ENCODE measurements around the gene NIPA2.

NIPA2 gene

GRCh38 chr15:22871481-22872086 lies 33.1 kb downstream of the NIPA2 start:
- no peaks in the 10 kb centered on the region for H3K9me3 ChIP-seq (ENCODE audit: control insufficient read depth, insufficient read depth, low read depth, low read length)
- peaks cover 5 to 70% of the 10 kb centered on the region in 2 experiments; a peak in 2 of 3 replicates for H3K36me3 ChIP-seq (ENCODE audit: control insufficient read depth in 2 of 2, insufficient read depth in 1 of 2, low read length in 2 of 2)
- no peaks in the 10 kb centered on the region for H3K4me1 ChIP-seq (ENCODE audit: control insufficient read depth, insufficient read depth, low read length)
- ChIA-PET POLR2A (no interaction called here), CTCF (no interaction called here)
- no peak overlapping the region for H3K27ac ChIP-seq (ENCODE audit: extremely low read depth, low read depth, low read length)
- no peak overlapping the region for H3K4me3 ChIP-seq (ENCODE audit: low read depth, low read length)
- TF ChIP-seq ZNF785 (tag by site-specific recombination; IDR thresholded peaks at IDR 0.05): no peak
- no peak for TF ChIP-seq ZNF621 (tag by site-specific recombination; IDR thresholded peaks at IDR 0.05)
- TF ChIP-seq ZSCAN30 (tag by site-specific recombination; IDR thresholded peaks at IDR 0.05): no peak
- no peak for TF ChIP-seq ZNF449 (tag by site-specific recombination; IDR thresholded peaks at IDR 0.05)
- TF ChIP-seq GFI1B (tag by site-specific recombination; IDR thresholded peaks at IDR 0.05): no peak
- TF ChIP-seq ZNF146 (tag by site-specific recombination; IDR thresholded peaks at IDR 0.05): no peak
- no peak for TF ChIP-seq PBX3 (CRISPR knock-in tag; IDR thresholded peaks at IDR 0.05)
- TF ChIP-seq ZBTB11 (tag by site-specific recombination; conservative IDR thresholded peaks at IDR 0.05; ENCODE audit: low read depth): no peak
- no peak for TF ChIP-seq MEIS1 (CRISPR knock-in tag; IDR thresholded peaks at IDR 0.05; ENCODE audit: borderline replicate concordance)
- TF ChIP-seq GLI4 (tag by site-specific recombination; IDR thresholded peaks at IDR 0.05): no peak
- no peak for TF ChIP-seq ZNF521 (tag by site-specific recombination; IDR thresholded peaks at IDR 0.05)
- TF ChIP-seq ZNF10 (tag by site-specific recombination; IDR thresholded peaks at IDR 0.05): no peak
- no peak for TF ChIP-seq ZNF26 (tag by site-specific recombination; IDR thresholded peaks at IDR 0.05)
- TF ChIP-seq ZSCAN23 (tag by site-specific recombination; IDR thresholded peaks at IDR 0.05): no peak
- no peak for TF ChIP-seq ZNF2 (tag by site-specific recombination; IDR thresholded peaks at IDR 0.05)
- no peak for TF ChIP-seq OSR2 (tag by site-specific recombination; IDR thresholded peaks at IDR 0.05)
- TF ChIP-seq ZNF23 (tag by site-specific recombination; IDR thresholded peaks at IDR 0.05; ENCODE audit: borderline replicate concordance): no peak
- no peak for TF ChIP-seq ZNF311 (tag by site-specific recombination; IDR thresholded peaks at IDR 0.05; ENCODE audit: borderline replicate concordance)
- no peak for TF ChIP-seq ZNF266 (tag by site-specific recombination; IDR thresholded peaks at IDR 0.05; ENCODE audit: low read depth)
- no peak for TF ChIP-seq SP2 (tag by site-specific recombination; IDR thresholded peaks at IDR 0.05)
